Calu3 (cell line): ENCODE measurements around the gene C1orf21. TPM values are rescaled to one million over a fixed set of nuclear protein-coding genes. Genes with fewer than 3 reads are reported as not detected.

ENCODE experiments used
- BruUV-seq: library from RNA; stranded (reverse); fragments of 400-500 nt; replicated peaks from 2 replicates; lab custom pipeline; 2021; lab: Mats Ljungman, UMichigan
- CTCF ChIA-PET: fragments of 300-600 bp; sonication (Branson Sonifier 250); formaldehyde crosslinking; loops from one replicate; lab custom pipeline; 2022; ENCODE audit warnings: antibody characterized with exemption; lab: Charles Lee
- DNase-seq: peaks from one replicate; pipeline ENCODE4 v3.0.0; 2022
- H3K27ac Mint-ChIP-seq: one replicate; pipeline ENCODE4 v1.8.0; 2022; ENCODE audit warnings: mixed read lengths; ENCODE audit not compliant: unreplicated experiment
- H3K27me3 Mint-ChIP-seq: one replicate; pipeline ENCODE4 v1.8.0; 2022; ENCODE audit warnings: mixed read lengths; ENCODE audit not compliant: unreplicated experiment
- H3K36me3 Mint-ChIP-seq: one replicate; pipeline ENCODE4 v1.8.0; 2022; ENCODE audit warnings: mild to moderate bottlenecking, moderate library complexity, mixed read lengths; ENCODE audit not compliant: insufficient read depth, unreplicated experiment
- H3K4me1 Mint-ChIP-seq: one replicate; pipeline ENCODE4 v1.8.0; 2022; ENCODE audit warnings: mild to moderate bottlenecking, low read depth, mixed read lengths; ENCODE audit not compliant: unreplicated experiment
- H3K4me3 Mint-ChIP-seq: one replicate; pipeline ENCODE4 v1.8.0; 2022; ENCODE audit warnings: mild to moderate bottlenecking, low read depth, moderate library complexity, mixed read lengths; ENCODE audit not compliant: unreplicated experiment
- H3K9me3 Mint-ChIP-seq: one replicate; pipeline ENCODE4 v1.8.0; 2022; ENCODE audit warnings: low read depth, mixed read lengths; ENCODE audit not compliant: unreplicated experiment
- CTCF ChIP-seq: fragments of 200-600 bp; IDR thresholded peaks from one replicate; pipeline ENCODE4 v1.8.0; 2022; ENCODE audit warnings: antibody characterized with exemption; ENCODE audit not compliant: unreplicated experiment
- intact Hi-C: fragments of 100-400 bp; cut with micrococcal nuclease; formaldehyde crosslinking; loops from one replicate; pipeline ENCODE4 v1.10.0; 2022; ENCODE audit not compliant: unreplicated experiment
- total RNA-seq: library from RNA; stranded (reverse); gene quantifications from 2 replicates; pipeline ENCODE4 v1.2.3, GENCODE V29; 2022

C1orf21 gene
- total RNA-seq, 1 experiment from 2014 or later = 20.6 TPM

- intact Hi-C loops = no loop called here
- H3K9me3 Mint-ChIP-seq = no peaks in the 10 kb centered on the region
- no peak overlapping the region for H3K27ac Mint-ChIP-seq
- H3K36me3 Mint-ChIP-seq = peaks cover 29% of the 10 kb centered on the region
- peaks cover 25% of the 10 kb centered on the region for H3K4me1 Mint-ChIP-seq
- no peak overlapping the region for H3K4me3 Mint-ChIP-seq
- CTCF ChIA-PET = interaction anchor here (2.1 kb wide), 1 partner anchor 280 kb away, joined by 6 read pairs; no protein-coding TSS in a partner anchor
- BruUV-seq = no TSS peak
- TF ChIP-seq CTCF = no peak
- no peaks in the 10 kb centered on the region for H3K27me3 Mint-ChIP-seq
- no peak for DNase-seq
Measured at GRCh38 chr1:184383772-184384323, 3.0 kb upstream of the C1orf21 start.

- CTCF ChIA-PET = interaction anchor here (1.1 kb wide), 1 partner anchor 164 kb away, joined by 4 read pairs; no protein-coding TSS in a partner anchor
- H3K27me3 Mint-ChIP-seq = no peaks in the 10 kb centered on the region
Measured at GRCh38 chr1:184385865-184386311, 941 bp upstream of the C1orf21 start.

GRCh38 chr1:184387069-184387475 is 243 bp downstream of the C1orf21 start:
- Mint-ChIP-seq H3K36me3 (peaks cover 29% of the 10 kb centered on the region), H3K27me3 (no peaks in the 10 kb centered on the region), H3K9me3 (no peaks in the 10 kb centered on the region), H3K4me1 (peaks cover 19% of the 10 kb centered on the region), H3K4me3 (peak overlapping the region; percentile 76), H3K27ac (peak overlapping the region; percentile 2)
- no peak for TF ChIP-seq CTCF
- CTCF ChIA-PET = interaction anchor here (0.6 to 2.9 kb wide), 16 partner anchors 9 to 336 kb away, joined by 3 to 16 read pairs (median 4); no protein-coding TSS in a partner anchor
- no TSS peak for BruUV-seq
- DNase-seq = no peak
- intact Hi-C loops = loop anchor here (2.0 kb wide), 1 partner anchor 96 kb away; no protein-coding TSS in a partner anchor

More at GRCh38 chr1:184385865-184386311, 941 bp upstream of the C1orf21 start:
- Mint-ChIP-seq H3K36me3 (peaks cover 29% of the 10 kb centered on the region), H3K4me1 (peaks cover 21% of the 10 kb centered on the region), H3K27ac (peak overlapping the region; percentile 19), H3K9me3 (no peaks in the 10 kb centered on the region), H3K4me3 (peak overlapping the region; percentile 76)
- no peak for TF ChIP-seq CTCF
- no peak for DNase-seq
- intact Hi-C loops = loop anchor here (2.0 kb wide), 1 partner anchor 97 kb away; no protein-coding TSS in a partner anchor
- BruUV-seq = TSS peak; percentile 72

GRCh38 chr1:184387476-184388318 is 868 bp downstream of the C1orf21 start:
- no peaks in the 10 kb centered on the region for H3K27me3 Mint-ChIP-seq
- H3K9me3 Mint-ChIP-seq = no peaks in the 10 kb centered on the region
- peak; percentile 29 for DNase-seq
- peaks cover 19% of the 10 kb centered on the region for H3K4me1 Mint-ChIP-seq
- peaks cover 29% of the 10 kb centered on the region for H3K36me3 Mint-ChIP-seq
- CTCF ChIA-PET = interaction anchor here (0.6 to 2.9 kb wide), 9 partner anchors 10 to 276 kb away, joined by 3 to 16 read pairs (median 4); no protein-coding TSS in a partner anchor
- no peak for TF ChIP-seq CTCF
- H3K27ac Mint-ChIP-seq = peak overlapping the region; percentile 16
- BruUV-seq = no TSS peak
- H3K4me3 Mint-ChIP-seq = peak overlapping the region; percentile 76
- intact Hi-C loops = loop anchor here (2.0 kb wide), 1 partner anchor 95 kb away; no protein-coding TSS in a partner anchor
